ENCODE results near the gene LSS. TPM values are rescaled to one million over a fixed set of nuclear protein-coding genes. Genes with fewer than 3 reads are reported as not detected.
"Not testable (repeated sequence)": the region's sequence is repeated elsewhere in the genome, so short reads cannot be mapped to it uniquely, and the experiment has no call there.

LSS gene
- total and polyA plus RNA-seq, 5 donors = 34.1 to 91.9 (median 77.6) TPM

- peak; percentile 80 to 82 for ATAC-seq
- peaks cover 4% of the 10 kb centered on the region for H3K4me1 ChIP-seq (ENCODE audit: control insufficient read depth, insufficient read depth, low read length)
- H3K4me3 ChIP-seq (ENCODE audit: low read length) = peak within 1 kb of the TSS; percentile 42
- peak within 1 kb of the TSS; percentile 79 for H3K27ac ChIP-seq (ENCODE audit: low read length)
- intact Hi-C loops (cut with DNase I) = no loop called here
- WGBS = 16% methylated on average over 21 of the region's 24 CpGs
- H3K27me3 ChIP-seq (ENCODE audit: control insufficient read depth, insufficient read depth) = no peaks in the 10 kb centered on the region
- no peaks in the 10 kb centered on the region for H3K9me3 ChIP-seq (ENCODE audit: control insufficient read depth, low read length)
- DNase-seq = peak; percentile 81 to 89 (median 88)
These were observed 44.5 kb downstream of the LSS start, which contains the start of gene SPATC1L for GRCh38 chr21:46183910-46184624. Gene SPATC1L (minus strand): TSS chr21:46184459. CDS start chr21:46182816, 1,643 bp downstream.

- H3K27me3 ChIP-seq (ENCODE audit: control insufficient read depth, insufficient read depth); H3K27ac ChIP-seq (ENCODE audit: low read length); H3K4me1 ChIP-seq (ENCODE audit: control insufficient read depth, insufficient read depth, low read length); H3K4me3 ChIP-seq (ENCODE audit: low read length); intact Hi-C loops (cut with DNase I); DNase-seq; H3K9me3 ChIP-seq (ENCODE audit: control insufficient read depth, low read length); ATAC-seq: not testable (repeated sequence)
- WGBS = 38% methylated on average over 6 of the region's 13 CpGs
These were observed 45.2 kb downstream of the LSS start for GRCh38 chr21:46183337-46183909.

DNA sequence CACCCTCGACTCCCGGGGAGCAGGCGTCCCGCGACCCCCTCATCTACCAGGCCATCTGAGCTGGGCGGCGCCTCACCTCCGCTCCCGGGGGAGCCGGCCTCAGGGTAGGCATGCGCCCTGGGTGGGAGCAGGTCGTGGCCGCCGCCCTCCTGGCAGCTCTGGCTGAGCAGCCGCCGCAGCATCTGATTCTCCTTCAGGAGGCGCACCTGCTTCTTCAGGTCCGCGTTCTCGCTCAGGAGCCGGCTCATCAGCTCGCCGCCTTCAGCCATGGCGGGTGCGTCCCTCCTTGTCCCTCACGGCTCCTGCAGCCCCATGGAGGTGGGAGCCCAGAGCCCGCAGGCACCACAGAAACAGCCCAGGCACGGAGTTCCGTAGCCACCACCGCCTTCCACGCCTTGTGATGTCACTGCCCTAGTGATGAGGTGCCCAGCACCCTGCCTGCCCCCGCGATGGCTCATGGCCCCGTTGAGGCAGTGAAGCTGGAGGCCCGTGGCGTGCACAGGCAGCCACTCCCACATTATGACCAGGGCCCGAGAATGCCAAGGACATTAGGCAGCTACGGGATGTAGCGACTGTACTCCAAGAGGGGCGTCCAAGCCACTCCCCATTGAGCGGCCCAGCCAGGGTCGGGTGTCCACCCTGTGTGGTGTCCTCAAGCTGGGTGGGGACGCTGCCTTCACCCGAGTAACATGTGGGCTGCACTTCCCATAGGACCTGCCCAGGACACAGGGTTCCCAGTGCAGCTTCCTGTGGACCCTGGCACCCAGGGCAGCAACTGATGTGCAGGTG is 45.8 kb downstream of the LSS start:
- no peak overlapping the region for H3K27ac ChIP-seq (ENCODE audit: low read length)
- H3K27me3 ChIP-seq (ENCODE audit: control insufficient read depth, insufficient read depth) = no peaks in the 10 kb centered on the region
- intact Hi-C loops (cut with DNase I) = no loop called here
- DNase-seq = peak; percentile 74 to 83 (median 82)
- peaks cover 2% of the 10 kb centered on the region for H3K4me1 ChIP-seq (ENCODE audit: control insufficient read depth, insufficient read depth, low read length)
- no peaks in the 10 kb centered on the region for H3K9me3 ChIP-seq (ENCODE audit: control insufficient read depth, low read length)
- ATAC-seq = peak; percentile 23 to 26
- no peak overlapping the region for H3K4me3 ChIP-seq (ENCODE audit: low read length)
- 88% methylated on average over 44 of the region's 44 CpGs for WGBS

GRCh38 chr21:46181953-46182547 is 46.5 kb downstream of the LSS start:
- H3K9me3 ChIP-seq (ENCODE audit: control insufficient read depth, low read length) = no peaks in the 10 kb centered on the region
- H3K4me1 ChIP-seq (ENCODE audit: control insufficient read depth, insufficient read depth, low read length) = no peaks in the 10 kb centered on the region
- H3K27me3 ChIP-seq (ENCODE audit: control insufficient read depth, insufficient read depth) = no peaks in the 10 kb centered on the region
- peak in 1 of 3 donors; percentile 58 for DNase-seq
- ATAC-seq = no peak
- WGBS = 90% methylated on average over 16 of the region's 16 CpGs
- H3K27ac ChIP-seq (ENCODE audit: low read length) = no peak overlapping the region
- intact Hi-C loops (cut with DNase I) = no loop called here
- H3K4me3 ChIP-seq (ENCODE audit: low read length) = no peak overlapping the region

GRCh38 chr21:46181436-46181835 is 47.1 kb downstream of the LSS start:
- Histone ChIP-seq H3K9me3 (ENCODE audit: control insufficient read depth, low read length) (no peaks in the 10 kb centered on the region), H3K4me1 (ENCODE audit: control insufficient read depth, insufficient read depth, low read length) (no peaks in the 10 kb centered on the region), H3K27ac (ENCODE audit: low read length) (no peak overlapping the region), H3K27me3 (ENCODE audit: control insufficient read depth, insufficient read depth) (no peaks in the 10 kb centered on the region), H3K4me3 (ENCODE audit: low read length) (no peak overlapping the region)
- DNase-seq (peak in 1 of 3 donors; percentile 50), ATAC-seq (no peak)
- WGBS = 89% methylated on average over 19 of the region's 19 CpGs
- intact Hi-C loops (cut with DNase I) = no loop called here

- intact Hi-C loops (cut with DNase I) = no loop called here
- DNase-seq (no peak), ATAC-seq (no peak)
- H3K4me3 ChIP-seq (ENCODE audit: low read length) = no peak overlapping the region
- H3K4me1 ChIP-seq (ENCODE audit: control insufficient read depth, insufficient read depth, low read length) = no peaks in the 10 kb centered on the region
- no peak overlapping the region for H3K27ac ChIP-seq (ENCODE audit: low read length)
- H3K9me3 ChIP-seq (ENCODE audit: control insufficient read depth, low read length) = no peaks in the 10 kb centered on the region
- H3K27me3 ChIP-seq (ENCODE audit: control insufficient read depth, insufficient read depth) = no peaks in the 10 kb centered on the region
- 90% methylated on average over 26 of the region's 26 CpGs for WGBS
These were observed 47.7 kb downstream of the LSS start for GRCh38 chr21:46180778-46181391.

GRCh38 chr21:46180079-46180722 is 48.4 kb downstream of the LSS start:
- Histone ChIP-seq H3K27me3 (ENCODE audit: control insufficient read depth, insufficient read depth) (no peaks in the 10 kb centered on the region), H3K4me3 (ENCODE audit: low read length) (no peak overlapping the region), H3K9me3 (ENCODE audit: control insufficient read depth, low read length) (no peaks in the 10 kb centered on the region), H3K27ac (ENCODE audit: low read length) (no peak overlapping the region), H3K4me1 (ENCODE audit: control insufficient read depth, insufficient read depth, low read length) (no peaks in the 10 kb centered on the region)
- intact Hi-C loops (cut with DNase I) = no loop called here
- ATAC-seq = no peak
- no peak for DNase-seq
- 83% methylated on average over 24 of the region's 24 CpGs for WGBS

- H3K27ac ChIP-seq (ENCODE audit: low read length) = no peak overlapping the region
- WGBS = 87% methylated on average over 17 of the region's 17 CpGs
- no peaks in the 10 kb centered on the region for H3K27me3 ChIP-seq (ENCODE audit: control insufficient read depth, insufficient read depth)
- no peak overlapping the region for H3K4me3 ChIP-seq (ENCODE audit: low read length)
- H3K4me1 ChIP-seq (ENCODE audit: control insufficient read depth, insufficient read depth, low read length) = no peaks in the 10 kb centered on the region
- DNase-seq = no peak
- no peaks in the 10 kb centered on the region for H3K9me3 ChIP-seq (ENCODE audit: control insufficient read depth, low read length)
- ATAC-seq = no peak
- intact Hi-C loops (cut with DNase I) = no loop called here
These were observed 48.9 kb downstream of the LSS start for GRCh38 chr21:46179708-46180078.

- H3K9me3 ChIP-seq (ENCODE audit: control insufficient read depth, low read length) = no peaks in the 10 kb centered on the region
- H3K27me3 ChIP-seq (ENCODE audit: control insufficient read depth, insufficient read depth) = no peaks in the 10 kb centered on the region
- H3K27ac ChIP-seq (ENCODE audit: low read length) = no peak overlapping the region
- WGBS = 89% methylated on average over 4 of the region's 4 CpGs
- DNase-seq (no peak), ATAC-seq (no peak)
- H3K4me1 ChIP-seq (ENCODE audit: control insufficient read depth, insufficient read depth, low read length) = no peaks in the 10 kb centered on the region
- intact Hi-C loops (cut with DNase I) = no loop called here
- H3K4me3 ChIP-seq (ENCODE audit: low read length) = no peak overlapping the region
These were observed 49.6 kb downstream of the LSS start for GRCh38 chr21:46178961-46179360.

DNA sequence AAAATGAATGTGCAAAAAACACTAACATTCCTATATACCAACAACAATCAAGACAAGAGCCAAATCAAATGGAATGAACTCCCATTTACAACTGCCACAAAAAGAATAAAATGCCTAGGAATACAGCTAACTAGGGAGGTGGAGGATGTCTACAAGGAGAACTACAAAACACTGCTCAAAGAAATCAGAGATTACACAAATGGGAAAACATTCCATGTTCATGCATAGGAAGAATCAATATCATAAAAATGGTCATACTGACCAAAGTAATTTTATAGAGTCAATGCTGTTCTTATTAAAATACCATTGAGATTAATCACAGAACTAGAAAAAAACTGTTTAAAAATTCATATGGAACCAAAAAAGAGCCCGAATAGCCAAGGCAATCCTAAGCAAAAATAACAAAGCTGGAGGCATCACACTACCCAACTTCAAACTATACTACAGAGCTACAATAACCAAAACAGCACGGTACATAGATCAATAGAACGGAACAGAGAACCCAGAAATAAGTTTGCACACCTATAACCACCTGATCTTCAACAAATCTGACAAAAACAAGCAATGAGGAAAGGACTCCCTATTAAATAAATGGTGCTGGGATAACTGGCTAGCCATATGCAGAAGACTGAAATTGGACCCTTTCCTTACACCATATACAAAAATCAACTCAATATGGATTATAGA is 52.0 kb downstream of the LSS start:
- H3K27ac ChIP-seq (ENCODE audit: low read length); ATAC-seq; H3K4me3 ChIP-seq (ENCODE audit: low read length); DNase-seq; H3K27me3 ChIP-seq (ENCODE audit: control insufficient read depth, insufficient read depth); H3K9me3 ChIP-seq (ENCODE audit: control insufficient read depth, low read length); intact Hi-C loops (cut with DNase I); H3K4me1 ChIP-seq (ENCODE audit: control insufficient read depth, insufficient read depth, low read length): not testable (repeated sequence)
- WGBS = 94% methylated on average over 3 of the region's 3 CpGs

Measured in right cardiac atrium (tissue), 5 donors.